ENCODE results near the gene EVI5. TPM values are rescaled to one million over a fixed set of nuclear protein-coding genes. Genes with fewer than 3 reads are reported as not detected.
"Not testable (repeated sequence)": the region's sequence is repeated elsewhere in the genome, so short reads cannot be mapped to it uniquely, and the experiment has no call there.

EVI5 gene
- total RNA-seq, 1 donor from 2014 or later, result 13.7 TPM

- H3K4me2 ChIP-seq, result no peak overlapping the region
- H3F3A ChIP-seq (ENCODE audit: low read depth), result no peaks in the 10 kb centered on the region
- peaks cover 10% of the 10 kb centered on the region for H3K79me2 ChIP-seq (ENCODE audit: low read depth)
- no peak overlapping the region for H2AFZ ChIP-seq (replicated peaks)
- H3K4me1 ChIP-seq, result no peaks in the 10 kb centered on the region
- TF ChIP-seq EZH2phosphoT487 (IDR thresholded peaks at IDR 0.05), result no peak
- TF ChIP-seq EZH2 (IDR thresholded peaks at IDR 0.05), result no peak
- TF ChIP-seq CTCF (IDR thresholded peaks at IDR 0.05), result no peak
- no peaks in the 10 kb centered on the region for H3K27me3 ChIP-seq
- no peak for DNase-seq (ENCODE audit: low spot score)
- H3K9me3 ChIP-seq (ENCODE audit: low read depth), result no peaks in the 10 kb centered on the region
- H3K4me3 ChIP-seq, result no peak overlapping the region
- no peaks in the 10 kb centered on the region for H3K4me1 Mint-ChIP-seq
- H3K27me3 Mint-ChIP-seq (ENCODE audit: insufficient read depth, low read depth), result no peaks in the 10 kb centered on the region
- peaks cover 3% of the 10 kb centered on the region for H3K36me3 Mint-ChIP-seq
- H3K4me3 Mint-ChIP-seq, result no peak overlapping the region
- no peaks in the 10 kb centered on the region for H4K20me1 ChIP-seq (ENCODE audit: low read depth)
- H3K9ac ChIP-seq, result no peak overlapping the region
- H3K36me3 ChIP-seq, result no peaks in the 10 kb centered on the region
- H3K27ac ChIP-seq, result no peak overlapping the region
- no peaks in the 10 kb centered on the region for H3K9me3 Mint-ChIP-seq
- H3K27ac Mint-ChIP-seq, result no peak overlapping the region
These were observed 36.8 kb downstream of the EVI5 start for GRCh38 chr1:92748138-92748537.

- Histone ChIP-seq H2AFZ (replicated peaks) (no peak overlapping the region), H3K27ac (no peak overlapping the region), H3K36me3 (no peaks in the 10 kb centered on the region), H3K4me3 (no peak overlapping the region), H3K27me3 (no peaks in the 10 kb centered on the region), H3K4me2 (no peak overlapping the region), H3K79me2 (ENCODE audit: low read depth) (peaks cover 10% of the 10 kb centered on the region), H4K20me1 (ENCODE audit: low read depth) (no peaks in the 10 kb centered on the region), H3K9me3 (ENCODE audit: low read depth) (no peaks in the 10 kb centered on the region), H3K9ac (no peak overlapping the region), H3K4me1 (no peaks in the 10 kb centered on the region), H3F3A (ENCODE audit: low read depth) (no peaks in the 10 kb centered on the region)
- no peak overlapping the region for H3K4me3 Mint-ChIP-seq
- DNase-seq (ENCODE audit: low spot score), result no peak
- no peaks in the 10 kb centered on the region for H3K4me1 Mint-ChIP-seq
- no peaks in the 10 kb centered on the region for H3K27me3 Mint-ChIP-seq (ENCODE audit: insufficient read depth, low read depth)
- H3K36me3 Mint-ChIP-seq, result peaks cover 3% of the 10 kb centered on the region
- H3K27ac Mint-ChIP-seq, result no peak overlapping the region
- no peaks in the 10 kb centered on the region for H3K9me3 Mint-ChIP-seq
- TF ChIP-seq CTCF (IDR thresholded peaks at IDR 0.05) (no peak), EZH2 (IDR thresholded peaks at IDR 0.05) (no peak), EZH2phosphoT487 (IDR thresholded peaks at IDR 0.05) (no peak)
These were observed 37.2 kb downstream of the EVI5 start for GRCh38 chr1:92747735-92748134.

GRCh38 chr1:92746255-92746654, 38.7 kb downstream of the EVI5 start:
- not testable (repeated sequence) for H3K9me3 ChIP-seq (ENCODE audit: low read depth); H3K27ac ChIP-seq; H3K27me3 ChIP-seq; H3K4me1 ChIP-seq; H3K27ac Mint-ChIP-seq; H3K4me1 Mint-ChIP-seq; H3K4me3 ChIP-seq; H3K27me3 Mint-ChIP-seq (ENCODE audit: insufficient read depth, low read depth); H2AFZ ChIP-seq (replicated peaks); DNase-seq (ENCODE audit: low spot score); H3K36me3 Mint-ChIP-seq; H3K9me3 Mint-ChIP-seq; H3F3A ChIP-seq (ENCODE audit: low read depth); H3K4me3 Mint-ChIP-seq; H4K20me1 ChIP-seq (ENCODE audit: low read depth); H3K9ac ChIP-seq; H3K36me3 ChIP-seq; H3K4me2 ChIP-seq
- peaks cover 10% of the 10 kb centered on the region for H3K79me2 ChIP-seq (ENCODE audit: low read depth)

- H3K36me3 Mint-ChIP-seq, result peaks cover 3% of the 10 kb centered on the region
- H3K9me3 ChIP-seq (ENCODE audit: low read depth), result no peaks in the 10 kb centered on the region
- no peak overlapping the region for H3K27ac Mint-ChIP-seq
- no peak overlapping the region for H3K4me3 ChIP-seq
- no peak for TF ChIP-seq CTCF (IDR thresholded peaks at IDR 0.05)
- H3K36me3 ChIP-seq, result no peaks in the 10 kb centered on the region
- H2AFZ ChIP-seq (replicated peaks), result no peak overlapping the region
- H3F3A ChIP-seq (ENCODE audit: low read depth), result no peaks in the 10 kb centered on the region
- H3K4me1 Mint-ChIP-seq, result no peaks in the 10 kb centered on the region
- no peaks in the 10 kb centered on the region for H4K20me1 ChIP-seq (ENCODE audit: low read depth)
- H3K4me3 Mint-ChIP-seq, result no peak overlapping the region
- no peak overlapping the region for H3K27ac ChIP-seq
- peaks cover 8% of the 10 kb centered on the region for H3K79me2 ChIP-seq (ENCODE audit: low read depth)
- H3K9ac ChIP-seq, result no peak overlapping the region
- DNase-seq (ENCODE audit: low spot score), result no peak
- H3K4me2 ChIP-seq, result no peak overlapping the region
- no peaks in the 10 kb centered on the region for H3K27me3 Mint-ChIP-seq (ENCODE audit: insufficient read depth, low read depth)
- no peaks in the 10 kb centered on the region for H3K9me3 Mint-ChIP-seq
- no peaks in the 10 kb centered on the region for H3K27me3 ChIP-seq
- no peaks in the 10 kb centered on the region for H3K4me1 ChIP-seq
These were observed 41.7 kb downstream of the EVI5 start for GRCh38 chr1:92743221-92743620.

All from neural progenitor cell (in vitro differentiated cells).